GM12874 (cell line): ENCODE data around the gene EIF3A.

Experiments used
- TF ChIP-seq, protein P1 (sequence below): IDR thresholded peaks from 2 replicates; pipeline ENCODE4 v1.5.1; 2011; ENCODE audit warnings: low read depth, mild to moderate bottlenecking, control low read depth, low read length, moderate library complexity; ENCODE audit not compliant: insufficient read depth

EIF3A gene

DNA sequence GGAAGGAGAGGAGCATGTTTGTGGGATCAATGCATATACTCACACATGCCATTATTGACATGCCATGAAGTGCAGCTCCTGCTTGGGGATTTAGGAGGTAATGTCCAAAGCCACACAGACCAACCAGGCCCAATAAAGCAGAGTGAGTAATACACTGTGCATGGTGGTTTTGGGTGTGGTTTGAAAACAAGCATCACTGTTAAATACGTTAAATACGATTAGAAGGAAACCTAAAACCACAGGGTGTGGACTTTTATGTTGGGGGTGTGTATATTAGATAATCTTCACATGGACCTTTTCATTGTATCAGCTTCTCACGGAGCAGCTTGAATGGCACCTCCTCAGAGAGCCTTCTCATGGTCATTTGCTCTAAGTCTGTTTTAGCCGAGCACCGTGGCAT lies 10.4 kb upstream of the EIF3A start:
- TF ChIP-seq, protein P1, sequence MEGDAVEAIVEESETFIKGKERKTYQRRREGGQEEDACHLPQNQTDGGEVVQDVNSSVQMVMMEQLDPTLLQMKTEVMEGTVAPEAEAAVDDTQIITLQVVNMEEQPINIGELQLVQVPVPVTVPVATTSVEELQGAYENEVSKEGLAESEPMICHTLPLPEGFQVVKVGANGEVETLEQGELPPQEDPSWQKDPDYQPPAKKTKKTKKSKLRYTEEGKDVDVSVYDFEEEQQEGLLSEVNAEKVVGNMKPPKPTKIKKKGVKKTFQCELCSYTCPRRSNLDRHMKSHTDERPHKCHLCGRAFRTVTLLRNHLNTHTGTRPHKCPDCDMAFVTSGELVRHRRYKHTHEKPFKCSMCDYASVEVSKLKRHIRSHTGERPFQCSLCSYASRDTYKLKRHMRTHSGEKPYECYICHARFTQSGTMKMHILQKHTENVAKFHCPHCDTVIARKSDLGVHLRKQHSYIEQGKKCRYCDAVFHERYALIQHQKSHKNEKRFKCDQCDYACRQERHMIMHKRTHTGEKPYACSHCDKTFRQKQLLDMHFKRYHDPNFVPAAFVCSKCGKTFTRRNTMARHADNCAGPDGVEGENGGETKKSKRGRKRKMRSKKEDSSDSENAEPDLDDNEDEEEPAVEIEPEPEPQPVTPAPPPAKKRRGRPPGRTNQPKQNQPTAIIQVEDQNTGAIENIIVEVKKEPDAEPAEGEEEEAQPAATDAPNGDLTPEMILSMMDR = no peak

DNA sequence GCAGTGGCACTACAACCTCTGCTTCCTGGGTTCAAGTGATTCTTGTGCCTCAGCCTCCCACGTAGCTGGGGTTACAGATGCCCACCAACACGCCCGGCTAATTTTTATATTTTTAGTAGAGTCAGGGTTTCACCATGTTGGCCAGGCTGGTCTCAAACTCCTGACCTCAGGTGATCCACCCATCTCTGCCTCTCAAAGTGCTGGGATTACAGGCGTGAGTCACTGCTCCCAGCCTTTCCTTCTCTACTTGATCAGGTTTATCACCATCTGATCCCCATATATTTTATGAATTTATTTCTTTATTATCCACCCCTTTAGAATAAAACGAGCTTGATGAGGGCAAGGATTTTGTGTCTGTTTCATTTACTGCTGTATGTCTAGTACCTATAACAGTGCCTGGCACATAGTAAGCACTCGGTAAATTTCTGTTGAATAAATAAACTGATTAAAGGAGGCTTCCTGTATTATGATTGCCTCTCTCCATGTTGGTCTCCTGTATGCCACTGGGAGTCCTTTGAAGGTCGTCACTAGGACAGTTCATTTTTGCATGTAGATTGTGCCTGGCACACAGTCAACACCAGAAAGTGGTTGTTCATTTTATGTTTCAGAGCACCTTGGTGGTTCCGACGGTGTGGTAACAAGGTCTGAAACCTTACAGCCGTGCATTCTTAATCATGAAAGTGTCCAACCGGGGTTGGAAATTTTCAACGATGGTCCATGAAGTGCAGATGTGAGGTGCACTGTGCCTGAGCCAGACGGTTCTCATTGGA lies 9.6 kb upstream of the EIF3A start:
- TF ChIP-seq, protein P1 = no peak

DNA sequence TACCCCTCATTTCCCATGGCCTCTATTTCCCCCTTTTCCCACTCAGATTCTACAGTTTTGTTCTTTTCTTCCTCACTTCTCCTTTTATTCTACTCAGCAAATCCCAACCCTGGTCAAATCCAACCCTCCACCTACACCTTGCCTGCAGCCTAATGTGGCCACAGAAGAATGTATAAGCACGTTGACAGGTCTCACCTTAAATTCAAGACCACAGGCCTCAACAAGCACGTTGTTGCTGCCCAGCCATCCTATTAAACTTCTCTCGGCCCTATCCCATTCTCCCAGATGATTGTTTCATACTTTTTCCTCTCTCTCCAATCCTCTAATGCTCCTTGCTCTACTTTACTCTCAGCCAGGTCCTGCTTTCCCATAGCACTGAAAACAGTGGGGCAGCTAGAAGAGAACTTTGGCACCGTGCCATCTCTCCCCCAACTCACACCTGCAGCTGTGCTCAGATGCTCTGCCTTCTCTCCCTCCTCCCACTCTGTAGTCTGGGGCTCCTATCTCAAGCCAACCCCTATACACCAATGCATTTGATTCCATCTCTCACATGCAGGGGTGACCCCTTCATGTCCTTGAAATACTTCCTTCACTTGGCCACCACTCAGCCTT lies 6.8 kb upstream of the EIF3A start:
- TF ChIP-seq, protein P1 = no peak

DNA sequence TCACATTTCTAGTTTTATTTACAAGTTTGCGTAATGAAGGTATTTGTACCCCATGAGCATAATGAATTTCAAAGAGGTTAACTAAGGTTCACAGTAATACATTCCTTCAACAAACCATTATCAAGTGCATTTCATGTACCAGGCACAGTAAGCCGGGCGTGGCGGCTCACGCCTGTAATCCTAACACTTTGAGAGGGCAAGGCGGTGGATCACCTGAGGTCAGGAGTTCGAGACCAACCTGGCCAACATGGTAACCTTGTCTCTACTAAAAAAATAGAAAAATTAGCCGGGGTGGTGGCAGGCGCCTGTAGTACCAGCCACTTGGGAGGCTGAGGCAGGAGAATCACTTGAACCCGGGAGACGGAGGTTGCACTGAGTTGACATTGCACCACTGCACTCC lies 4.3 kb upstream of the EIF3A start:
- TF ChIP-seq, protein P1 = no peak

- TF ChIP-seq, protein P1 = no peak
These were observed 757 bp downstream of the EIF3A start for GRCh38 chr10:119079599-119080520.

GRCh38 chr10:119078422-119079179 lies 2.0 kb downstream of the EIF3A start:
- TF ChIP-seq, protein P1 = no peak
